KOPT-K1 (cell line): ENCODE data around the gene CTDP1.

Experiments used
- H3K27ac ChIP-seq: fragments of 200-600 bp; sonication (generic); 2 replicates; pipeline ENCODE4 v1.5.1; 2016; ENCODE audit warnings: antibody characterized with exemption, mild to moderate bottlenecking, low read depth, low read length; ENCODE audit not compliant: poor library complexity, severe bottlenecking
- H3K36me3 ChIP-seq: fragments of 200-600 bp; sonication (generic); 2 replicates; pipeline ENCODE4 v1.5.1; 2017; ENCODE audit warnings: antibody characterized with exemption, mild to moderate bottlenecking, low read length, moderate library complexity; ENCODE audit not compliant: insufficient read depth
- H3K9me3 ChIP-seq: fragments of 200-600 bp; sonication (generic); 2 replicates; pipeline ENCODE4 v1.5.1; 2017; ENCODE audit warnings: antibody characterized with exemption, low read length, mild to moderate bottlenecking; ENCODE audit not compliant: insufficient read depth, poor library complexity, severe bottlenecking

Gene CTDP1

GRCh38 chr18:79698668-79699335, 19.2 kb downstream of the CTDP1 start:
- peaks cover 84% of the 10 kb centered on the region for H3K36me3 ChIP-seq
- H3K9me3 ChIP-seq: no peaks in the 10 kb centered on the region
- no peak overlapping the region for H3K27ac ChIP-seq

GRCh38 chr18:79699653-79700052, 20.1 kb downstream of the CTDP1 start:
- no peaks in the 10 kb centered on the region for H3K9me3 ChIP-seq
- no peak overlapping the region for H3K27ac ChIP-seq
- peaks cover 92% of the 10 kb centered on the region for H3K36me3 ChIP-seq

GRCh38 chr18:79702906-79703305, 23.3 kb downstream of the CTDP1 start:
- Histone ChIP-seq H3K9me3 (no peaks in the 10 kb centered on the region), H3K36me3 (peaks cover 95% of the 10 kb centered on the region), H3K27ac (no peak overlapping the region)

- Histone ChIP-seq H3K9me3 (no peaks in the 10 kb centered on the region), H3K36me3 (peaks cover 94% of the 10 kb centered on the region), H3K27ac (no peak overlapping the region)
Measured at GRCh38 chr18:79704631-79705030, 25.0 kb downstream of the CTDP1 start.

GRCh38 chr18:79705272-79705671, 25.7 kb downstream of the CTDP1 start:
- H3K27ac ChIP-seq: no peak overlapping the region
- peaks cover 94% of the 10 kb centered on the region for H3K36me3 ChIP-seq
- no peaks in the 10 kb centered on the region for H3K9me3 ChIP-seq

- H3K9me3 ChIP-seq: no peaks in the 10 kb centered on the region
- no peak overlapping the region for H3K27ac ChIP-seq
- peaks cover 94% of the 10 kb centered on the region for H3K36me3 ChIP-seq
Measured at GRCh38 chr18:79706006-79706405, 26.4 kb downstream of the CTDP1 start.

GRCh38 chr18:79706658-79707057, 27.1 kb downstream of the CTDP1 start:
- Histone ChIP-seq H3K36me3 (peaks cover 95% of the 10 kb centered on the region), H3K27ac (no peak overlapping the region), H3K9me3 (no peaks in the 10 kb centered on the region)

GRCh38 chr18:79707239-79707638, 27.6 kb downstream of the CTDP1 start:
- no peak overlapping the region for H3K27ac ChIP-seq
- H3K36me3 ChIP-seq: peaks cover 95% of the 10 kb centered on the region

GRCh38 chr18:79707671-79708070, 28.1 kb downstream of the CTDP1 start:
- Histone ChIP-seq H3K27ac (no peak overlapping the region), H3K36me3 (peaks cover 95% of the 10 kb centered on the region), H3K9me3 (no peaks in the 10 kb centered on the region)

More at GRCh38 chr18:79707239-79707638, 27.6 kb downstream of the CTDP1 start:
- H3K9me3 ChIP-seq: no peaks in the 10 kb centered on the region

GRCh38 chr18:79708412-79708811, 28.8 kb downstream of the CTDP1 start:
- H3K36me3 ChIP-seq: peaks cover 95% of the 10 kb centered on the region
- no peak overlapping the region for H3K27ac ChIP-seq
- H3K9me3 ChIP-seq: no peaks in the 10 kb centered on the region

GRCh38 chr18:79712206-79712857, 32.7 kb downstream of the CTDP1 start:
- peaks cover 95% of the 10 kb centered on the region for H3K36me3 ChIP-seq
- H3K27ac ChIP-seq: no peak overlapping the region
- no peaks in the 10 kb centered on the region for H3K9me3 ChIP-seq

GRCh38 chr18:79713341-79713740, 33.7 kb downstream of the CTDP1 start:
- no peaks in the 10 kb centered on the region for H3K9me3 ChIP-seq
- no peak overlapping the region for H3K27ac ChIP-seq
- H3K36me3 ChIP-seq: peaks cover 95% of the 10 kb centered on the region

- H3K27ac ChIP-seq: no peak overlapping the region
- H3K36me3 ChIP-seq: peaks cover 97% of the 10 kb centered on the region
- no peaks in the 10 kb centered on the region for H3K9me3 ChIP-seq
Measured at GRCh38 chr18:79714531-79715240, 35.1 kb downstream of the CTDP1 start.

- Histone ChIP-seq H3K9me3 (no peaks in the 10 kb centered on the region), H3K36me3 (peaks cover 97% of the 10 kb centered on the region), H3K27ac (no peak overlapping the region)
Measured at GRCh38 chr18:79715280-79715679, 35.7 kb downstream of the CTDP1 start.

GRCh38 chr18:79717059-79717458, 37.5 kb downstream of the CTDP1 start:
- H3K36me3 ChIP-seq: peaks cover 99% of the 10 kb centered on the region
- H3K9me3 ChIP-seq: no peaks in the 10 kb centered on the region

More at GRCh38 chr18:79717059-79717458, 37.5 kb downstream of the CTDP1 start:
- no peak overlapping the region for H3K27ac ChIP-seq
